Measurements from ENCODE around the gene USP9X. TPM values are rescaled to one million over a fixed set of nuclear protein-coding genes. Genes with fewer than 3 reads are reported as not detected.

The USP9X gene
- total RNA-seq, 6 experiments from 2014 or later = 54.1 to 73.0 (median 60.9) TPM

DNA sequence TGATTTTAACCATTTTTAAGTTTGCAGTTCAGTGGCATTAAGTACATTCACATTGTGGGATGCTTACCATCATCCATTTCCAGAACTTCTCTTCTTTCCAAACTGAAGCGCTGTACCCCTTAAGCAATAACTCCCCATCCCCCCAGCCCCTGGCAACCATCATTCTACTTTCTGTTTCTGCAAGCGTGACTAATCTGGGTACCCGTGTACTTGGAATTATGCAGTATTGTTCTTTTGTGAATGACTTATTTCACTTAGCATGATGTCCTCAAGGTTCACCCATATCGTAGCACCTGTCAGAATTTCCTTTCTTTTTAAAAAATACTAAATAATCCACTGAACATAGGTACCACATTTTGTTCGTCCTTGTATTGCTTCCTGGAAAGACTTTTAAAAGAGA, 32.9 kb downstream of the USP9X start:
- Mint-ChIP-seq H3K27me3 (ENCODE audit: insufficient read depth) (no peaks in the 10 kb centered on the region), H3K4me1 (ENCODE audit: low read depth) (peaks cover 24% of the 10 kb centered on the region), H3K36me3 (ENCODE audit: low read depth) (no peaks in the 10 kb centered on the region), H3K27ac (no peak overlapping the region), H3K9me3 (no peaks in the 10 kb centered on the region), H3K4me3 (no peak overlapping the region)
- TF ChIP-seq, protein P1, sequence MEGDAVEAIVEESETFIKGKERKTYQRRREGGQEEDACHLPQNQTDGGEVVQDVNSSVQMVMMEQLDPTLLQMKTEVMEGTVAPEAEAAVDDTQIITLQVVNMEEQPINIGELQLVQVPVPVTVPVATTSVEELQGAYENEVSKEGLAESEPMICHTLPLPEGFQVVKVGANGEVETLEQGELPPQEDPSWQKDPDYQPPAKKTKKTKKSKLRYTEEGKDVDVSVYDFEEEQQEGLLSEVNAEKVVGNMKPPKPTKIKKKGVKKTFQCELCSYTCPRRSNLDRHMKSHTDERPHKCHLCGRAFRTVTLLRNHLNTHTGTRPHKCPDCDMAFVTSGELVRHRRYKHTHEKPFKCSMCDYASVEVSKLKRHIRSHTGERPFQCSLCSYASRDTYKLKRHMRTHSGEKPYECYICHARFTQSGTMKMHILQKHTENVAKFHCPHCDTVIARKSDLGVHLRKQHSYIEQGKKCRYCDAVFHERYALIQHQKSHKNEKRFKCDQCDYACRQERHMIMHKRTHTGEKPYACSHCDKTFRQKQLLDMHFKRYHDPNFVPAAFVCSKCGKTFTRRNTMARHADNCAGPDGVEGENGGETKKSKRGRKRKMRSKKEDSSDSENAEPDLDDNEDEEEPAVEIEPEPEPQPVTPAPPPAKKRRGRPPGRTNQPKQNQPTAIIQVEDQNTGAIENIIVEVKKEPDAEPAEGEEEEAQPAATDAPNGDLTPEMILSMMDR (IDR thresholded peaks at IDR 0.05) = no peak
- DNase-seq = no peak

DNA sequence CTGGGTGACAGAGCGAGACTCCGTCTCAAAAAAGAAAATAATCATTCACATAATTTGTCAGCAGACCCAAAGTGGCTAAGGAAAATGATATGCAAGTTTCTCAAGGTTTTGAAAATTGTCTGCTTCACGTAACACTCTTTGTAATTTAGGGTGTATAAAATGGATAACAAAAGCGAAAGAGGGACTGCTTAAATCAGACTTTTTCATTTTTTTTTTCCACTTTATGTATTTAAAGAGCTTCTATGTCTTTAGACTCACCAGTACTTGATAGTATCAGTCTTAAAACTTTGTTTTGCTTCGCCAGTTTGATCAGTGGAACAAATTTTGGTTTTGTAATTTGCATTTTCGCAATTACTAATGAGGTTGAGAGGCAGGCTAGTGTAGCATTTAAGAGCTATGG, 34.6 kb downstream of the USP9X start:
- TF ChIP-seq, protein P1 (IDR thresholded peaks at IDR 0.05) = no peak
- no peak overlapping the region for H3K4me3 Mint-ChIP-seq
- H3K9me3 Mint-ChIP-seq = no peaks in the 10 kb centered on the region
- DNase-seq = no peak
- no peak overlapping the region for H3K27ac Mint-ChIP-seq
- H3K27me3 Mint-ChIP-seq (ENCODE audit: insufficient read depth) = no peaks in the 10 kb centered on the region
- no peaks in the 10 kb centered on the region for H3K36me3 Mint-ChIP-seq (ENCODE audit: low read depth)
- H3K4me1 Mint-ChIP-seq (ENCODE audit: low read depth) = peaks cover 24% of the 10 kb centered on the region

DNA sequence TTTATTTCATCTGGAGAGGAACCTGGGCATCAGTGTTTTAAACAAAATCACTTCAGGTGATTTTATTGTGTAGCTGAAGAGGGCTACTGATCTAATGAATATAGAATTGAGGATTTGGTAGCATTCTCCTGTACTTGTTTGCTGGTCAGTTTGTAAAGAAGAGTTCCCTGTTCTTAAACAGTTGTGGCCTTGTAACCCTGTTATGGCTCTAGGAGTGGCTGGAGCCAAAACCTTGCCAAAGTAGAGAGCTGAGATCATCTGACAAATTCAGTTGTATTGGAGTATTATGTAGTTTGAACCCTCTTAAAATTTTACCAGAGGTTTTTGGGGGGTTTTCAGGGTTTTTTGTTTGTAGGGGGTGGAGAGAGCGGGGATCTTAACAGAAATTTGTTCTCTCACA, 36.5 kb downstream of the USP9X start:
- H3K36me3 Mint-ChIP-seq (ENCODE audit: low read depth) = no peaks in the 10 kb centered on the region
- no peak overlapping the region for H3K27ac Mint-ChIP-seq
- H3K4me1 Mint-ChIP-seq (ENCODE audit: low read depth) = peaks cover 13% of the 10 kb centered on the region
- no peaks in the 10 kb centered on the region for H3K27me3 Mint-ChIP-seq (ENCODE audit: insufficient read depth)
- TF ChIP-seq, protein P1 (IDR thresholded peaks at IDR 0.05) = no peak
- no peak for DNase-seq
- H3K4me3 Mint-ChIP-seq = no peak overlapping the region
- no peaks in the 10 kb centered on the region for H3K9me3 Mint-ChIP-seq

DNA sequence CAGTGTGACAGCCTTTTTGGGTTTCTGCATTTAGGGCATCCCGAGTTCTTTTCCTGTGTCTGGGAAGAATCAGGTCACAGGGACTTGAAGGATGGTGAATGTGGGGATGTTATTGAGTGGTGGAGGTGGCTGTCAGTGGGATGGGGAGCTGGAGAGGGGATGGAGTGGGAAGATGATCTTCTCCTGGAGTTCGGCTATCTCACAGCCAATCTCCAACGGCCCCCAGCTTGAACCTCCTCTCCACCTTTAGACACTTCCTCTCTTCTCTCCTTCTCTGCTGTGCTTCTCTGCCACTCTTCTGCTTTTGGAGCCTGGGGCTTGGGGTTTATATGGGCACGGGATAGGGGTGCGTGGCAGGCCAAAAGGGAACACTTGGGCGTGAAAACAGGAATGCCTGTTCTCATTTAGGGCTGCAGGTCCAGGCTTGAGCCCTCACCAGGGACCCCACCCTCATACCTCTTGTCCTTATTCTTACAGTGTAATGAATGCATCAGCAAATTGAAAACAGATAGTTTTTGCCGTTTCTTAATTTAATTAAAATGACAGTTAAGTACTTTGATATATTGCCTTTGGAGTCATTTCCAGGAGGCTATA, 37.5 kb downstream of the USP9X start:
- no peaks in the 10 kb centered on the region for H3K9me3 Mint-ChIP-seq
- no peaks in the 10 kb centered on the region for H3K27me3 Mint-ChIP-seq (ENCODE audit: insufficient read depth)
- H3K27ac Mint-ChIP-seq = no peak overlapping the region
- H3K4me1 Mint-ChIP-seq (ENCODE audit: low read depth) = peaks cover 7% of the 10 kb centered on the region
- H3K36me3 Mint-ChIP-seq (ENCODE audit: low read depth) = no peaks in the 10 kb centered on the region
- TF ChIP-seq, protein P1 (IDR thresholded peaks at IDR 0.05) = no peak
- no peak overlapping the region for H3K4me3 Mint-ChIP-seq
- DNase-seq = no peak

DNA sequence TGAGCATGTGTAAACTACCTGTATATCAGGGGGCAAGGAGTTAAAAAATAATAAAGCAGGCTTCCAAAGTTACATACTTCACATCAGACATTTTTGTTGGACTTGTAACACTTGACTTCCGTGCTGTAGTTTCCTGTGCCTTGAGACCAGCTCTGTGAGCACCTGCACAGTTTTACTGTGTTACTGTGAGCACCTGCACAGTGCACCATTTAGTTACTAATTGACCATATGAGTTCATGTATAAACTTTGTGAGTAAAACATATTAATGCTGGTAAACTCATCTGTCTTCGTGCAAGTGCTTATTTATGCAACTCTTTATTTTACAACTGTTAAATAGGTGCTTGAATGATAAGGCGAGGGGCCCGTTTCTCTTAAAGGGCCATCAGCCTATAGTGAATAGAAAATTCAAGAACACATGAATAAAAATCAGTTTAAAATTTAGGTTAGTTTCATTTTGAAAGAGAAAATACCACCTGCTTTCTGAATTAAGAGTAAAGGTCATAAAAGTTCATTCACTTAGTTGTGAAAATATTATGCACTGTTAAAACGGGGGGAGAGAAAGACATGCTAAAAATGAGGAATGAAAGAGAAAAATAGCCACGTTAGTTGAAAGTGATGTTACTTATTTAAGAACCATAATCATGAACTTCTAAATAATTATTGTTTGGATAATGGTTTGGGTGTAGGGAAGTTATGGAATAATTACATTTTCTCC, 42.4 kb downstream of the USP9X start:
- H3K27ac Mint-ChIP-seq = no peak overlapping the region
- no peak overlapping the region for H3K4me3 Mint-ChIP-seq
- H3K4me1 Mint-ChIP-seq (ENCODE audit: low read depth) = peaks cover 7% of the 10 kb centered on the region; the same call in 1 of the 2 replicates

More for the DNA sequence above, 42.4 kb downstream of the USP9X start:
- TF ChIP-seq, protein P1 (IDR thresholded peaks at IDR 0.05) = no peak
- DNase-seq = no peak
- H3K27me3 Mint-ChIP-seq (ENCODE audit: insufficient read depth) = no peaks in the 10 kb centered on the region
- no peaks in the 10 kb centered on the region for H3K36me3 Mint-ChIP-seq (ENCODE audit: low read depth)
- no peaks in the 10 kb centered on the region for H3K9me3 Mint-ChIP-seq
